NAMALWA (cell line): ENCODE results near the gene ITGA11.

Experiments
- DNase-seq: peaks from one replicate; pipeline ENCODE4 v3.0.0-alpha.2; 2015; ENCODE audit warnings: low spot score

Gene ITGA11

DNA sequence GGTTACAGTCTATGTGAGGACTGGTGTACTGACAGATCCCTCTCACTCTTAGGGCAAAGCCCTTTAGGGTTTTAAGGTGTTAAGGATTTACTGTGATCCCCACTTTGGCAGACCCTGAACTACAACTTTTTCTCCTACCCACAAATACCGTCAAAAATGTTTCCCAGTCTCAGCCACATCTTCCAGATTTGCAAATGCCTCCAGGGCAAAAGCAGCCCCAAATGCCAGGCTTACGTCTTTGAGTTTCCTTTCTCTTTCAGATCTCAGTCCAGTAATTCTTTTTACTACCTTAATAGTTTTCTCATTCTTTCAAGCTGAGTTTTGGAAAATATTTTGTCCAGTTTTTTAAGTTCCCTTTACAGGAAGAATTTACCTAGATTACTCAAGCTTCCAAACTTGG lies 13.4 kb upstream of the ITGA11 start:
- no peak for DNase-seq

- no peak for DNase-seq
These were observed 12.4 kb upstream of the ITGA11 start for GRCh38 chr15:68444336-68444735.

DNA sequence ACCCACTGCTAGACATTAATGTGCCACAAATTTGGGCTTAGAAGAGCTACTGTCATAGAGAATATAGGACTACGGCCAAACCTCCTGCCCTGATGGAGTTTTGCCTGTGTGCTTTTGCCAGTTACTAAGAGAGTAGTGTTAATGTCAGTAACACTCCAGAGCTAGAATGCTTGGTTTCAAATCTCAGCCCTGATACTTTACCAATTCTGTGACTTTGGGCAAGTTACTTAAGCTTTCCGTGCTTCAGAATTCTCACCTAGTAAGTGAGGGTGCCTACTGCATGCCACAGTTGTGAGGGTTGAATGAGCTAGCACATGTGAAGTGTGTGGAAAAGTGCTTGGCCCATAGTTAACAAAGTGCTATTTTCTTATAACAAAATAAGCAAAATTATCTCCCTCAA lies 10.9 kb upstream of the ITGA11 start:
- DNase-seq: no peak

- DNase-seq: no peak
These were observed 10.1 kb upstream of the ITGA11 start for GRCh38 chr15:68442041-68442440.

GRCh38 chr15:68441045-68441743 lies 9.2 kb upstream of the ITGA11 start:
- no peak for DNase-seq

GRCh38 chr15:68440136-68440535 lies 8.2 kb upstream of the ITGA11 start:
- no peak for DNase-seq

- no peak for DNase-seq
These were observed 7.5 kb upstream of the ITGA11 start for GRCh38 chr15:68439506-68439905.

DNA sequence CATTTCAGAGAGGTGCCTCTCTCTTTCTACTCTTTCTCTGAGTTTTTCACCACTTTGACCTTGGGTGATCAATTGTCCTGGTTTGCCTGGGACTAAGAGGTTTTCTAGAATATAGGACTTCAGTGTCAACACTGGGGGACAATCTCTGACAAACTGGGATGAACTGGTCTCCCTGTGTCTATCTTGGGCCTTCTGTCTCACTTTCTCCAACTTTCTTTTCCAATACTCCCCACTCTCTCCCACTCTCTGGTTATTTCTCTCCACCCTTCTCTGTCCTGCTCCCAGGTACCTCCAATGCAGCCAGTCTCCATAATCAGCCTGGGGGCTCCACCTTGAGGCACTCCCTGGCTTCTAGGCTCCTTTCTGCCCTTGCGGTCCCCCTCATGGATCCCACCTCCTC lies 4.7 kb upstream of the ITGA11 start:
- DNase-seq: no peak

DNA sequence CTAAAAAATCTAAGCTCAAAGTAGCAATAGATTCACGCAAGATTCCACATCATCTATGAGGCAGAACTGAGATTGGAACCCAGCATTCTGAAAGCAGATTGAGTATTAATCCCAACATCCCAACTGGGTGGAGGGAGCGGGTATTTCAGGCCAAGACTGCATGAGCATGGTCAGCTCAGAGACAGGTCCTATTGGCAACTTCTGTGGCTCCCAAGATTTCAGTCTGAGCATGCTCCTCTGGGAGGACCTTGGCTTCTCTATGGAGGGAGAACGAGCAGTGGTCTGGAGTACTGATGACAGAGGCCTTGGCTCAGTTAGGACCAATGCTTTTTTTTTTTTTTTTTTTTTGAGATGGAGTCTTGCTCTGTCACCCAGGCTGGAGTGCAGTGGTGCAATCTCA lies 4.0 kb upstream of the ITGA11 start:
- no peak for DNase-seq

DNA sequence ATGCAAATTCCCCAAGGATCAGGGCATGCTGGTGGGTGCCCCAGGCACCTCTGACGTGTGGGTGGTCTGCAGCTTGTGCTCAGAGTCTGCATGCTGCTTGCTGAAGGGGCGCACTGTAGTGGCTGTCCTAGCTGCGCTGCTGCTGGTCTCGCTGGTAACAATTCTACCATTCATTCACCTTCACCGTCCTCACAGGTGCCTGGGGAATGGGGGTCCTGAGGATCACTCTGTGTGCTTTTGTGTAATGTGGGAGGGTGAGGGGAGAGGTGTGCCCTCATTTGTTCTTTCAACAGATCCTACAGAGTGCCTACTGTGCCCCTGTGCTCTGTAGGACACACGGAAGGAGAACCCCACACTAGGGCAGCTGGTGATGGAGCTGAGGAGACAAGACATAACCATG lies 2.1 kb upstream of the ITGA11 start:
- no peak for DNase-seq

- no peak for DNase-seq
These were observed 1.6 kb upstream of the ITGA11 start for GRCh38 chr15:68433551-68433950.

DNA sequence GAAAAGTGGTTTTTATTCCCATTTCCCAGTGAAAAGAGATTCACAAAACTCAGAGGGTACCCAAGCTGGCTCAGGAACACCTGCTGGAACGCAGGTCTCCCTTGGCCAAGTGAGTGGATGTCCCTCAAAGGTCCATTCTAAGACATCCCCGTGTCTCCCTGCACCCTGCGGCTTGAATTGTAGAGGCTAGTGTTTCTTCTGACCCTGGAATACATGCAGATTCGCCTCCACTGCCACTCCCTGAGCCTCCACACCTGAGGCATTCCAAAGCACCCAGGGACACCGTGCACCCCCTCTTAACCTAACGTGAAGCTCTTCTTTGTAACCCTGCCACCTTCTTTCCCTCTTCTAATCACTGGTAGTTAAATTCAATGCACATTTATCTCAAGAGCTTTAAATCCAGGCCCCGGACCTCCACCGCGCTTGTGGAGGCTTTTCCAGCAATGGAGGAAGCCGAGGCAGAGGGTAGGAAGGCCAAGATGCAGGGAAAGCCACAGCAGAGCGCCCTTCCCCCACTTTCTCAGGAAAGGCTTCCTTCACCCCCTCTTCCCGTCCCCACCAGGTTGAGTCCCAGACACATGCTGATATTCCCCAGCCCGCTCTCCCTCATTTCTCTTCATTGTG lies 590 bp upstream of the ITGA11 start:
- DNase-seq: no peak

DNA sequence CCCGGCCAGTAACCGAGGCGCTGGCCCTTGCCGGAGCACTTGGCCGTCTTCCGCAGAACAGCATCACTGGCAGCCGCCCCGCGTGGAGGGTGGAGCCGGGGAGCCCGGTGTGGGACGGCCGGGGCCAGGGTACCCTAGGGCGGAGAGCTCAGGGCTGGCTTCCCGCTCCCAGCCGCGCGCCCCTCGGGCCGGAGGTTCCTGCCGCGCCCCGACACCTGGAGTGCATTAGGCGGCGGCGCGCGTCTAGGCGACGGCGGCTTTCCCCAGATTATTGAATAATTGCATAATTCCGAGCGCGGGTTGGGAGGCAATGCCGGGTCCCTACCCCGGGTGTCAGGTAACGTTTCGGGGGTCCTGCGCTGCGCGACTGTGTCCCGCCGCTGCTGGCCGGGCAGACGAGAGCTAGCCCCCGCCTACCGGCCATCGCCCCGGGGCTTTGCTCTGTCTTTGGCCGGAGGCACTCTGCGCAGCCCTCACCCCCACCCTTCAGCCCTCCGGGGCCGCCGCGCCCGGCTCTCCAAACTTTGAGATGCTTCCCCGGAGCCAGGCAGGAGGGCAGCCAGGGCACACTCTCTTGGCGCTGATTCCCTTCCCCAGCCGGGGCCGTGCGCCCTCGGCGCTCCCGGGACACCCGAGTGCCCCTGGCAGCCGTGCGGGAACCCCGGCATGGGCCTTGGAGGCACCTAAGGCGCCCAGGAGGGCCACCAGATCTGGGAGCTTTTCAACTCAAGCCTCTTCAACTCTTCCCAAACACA lies 749 bp downstream of the ITGA11 start:
- no peak for DNase-seq

- no peak for DNase-seq
These were observed 1.4 kb downstream of the ITGA11 start for GRCh38 chr15:68430471-68431036.

DNA sequence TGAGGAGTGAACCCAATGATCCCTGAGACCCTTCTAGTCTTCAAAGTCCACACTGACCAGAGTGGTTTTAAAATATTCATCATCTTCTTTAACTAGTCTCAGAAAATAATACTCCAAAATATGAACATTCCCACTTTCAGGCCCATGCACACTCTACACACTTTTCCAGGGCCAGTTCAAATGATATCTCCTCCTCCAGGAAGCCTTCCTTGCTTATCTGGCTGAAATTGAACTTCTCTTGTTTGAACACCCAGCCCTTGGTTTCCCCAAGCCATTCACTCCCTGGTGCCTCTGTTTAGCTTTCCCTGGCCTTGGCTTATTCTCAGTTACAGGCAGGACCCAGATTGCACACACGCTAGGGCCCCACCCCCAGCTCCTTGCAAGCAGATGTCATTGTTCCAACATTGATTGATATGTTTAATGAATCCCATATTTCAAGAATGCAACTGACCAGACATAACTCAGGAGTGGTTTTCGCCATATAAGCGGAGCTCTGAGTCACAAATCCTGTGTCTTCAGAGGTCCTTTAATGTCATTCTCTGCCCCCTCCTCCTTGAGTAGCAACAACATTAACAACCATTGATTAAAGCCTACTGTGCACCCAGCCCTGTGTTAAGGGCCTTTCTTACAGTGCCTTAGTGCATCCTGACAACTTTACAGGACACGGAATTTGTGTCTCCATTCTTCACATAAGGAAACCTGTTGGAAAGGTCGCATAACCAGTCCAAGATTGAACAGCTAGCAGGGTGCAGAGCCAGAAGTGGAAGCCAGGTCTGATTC lies 2.1 kb downstream of the ITGA11 start:
- no peak for DNase-seq

GRCh38 chr15:68428431-68428940 lies 3.5 kb downstream of the ITGA11 start:
- no peak for DNase-seq

GRCh38 chr15:68427963-68428362 lies 4.0 kb downstream of the ITGA11 start:
- DNase-seq: no peak

GRCh38 chr15:68427366-68427765 lies 4.6 kb downstream of the ITGA11 start:
- no peak for DNase-seq

- DNase-seq: no peak
These were observed 5.8 kb downstream of the ITGA11 start for GRCh38 chr15:68426116-68426515.

GRCh38 chr15:68425428-68426060 lies 6.4 kb downstream of the ITGA11 start:
- no peak for DNase-seq

- DNase-seq: no peak
These were observed 7.1 kb downstream of the ITGA11 start for GRCh38 chr15:68424754-68425390.
